HG02973 (cell line): ENCODE results near the gene ATP5F1D.

Experiments
- ATAC-seq: cut with Tn5 transposase; IDR thresholded peaks from one replicate; pipeline ENCODE4 v1.9.1; 2021; ENCODE audit warnings: moderate library complexity; ENCODE audit not compliant: unreplicated experiment

Gene ATP5F1D

GRCh38 chr19:1220477-1220930, 21.0 kb upstream of the ATP5F1D start:
- no peak for ATAC-seq

- ATAC-seq: no peak
Observed at GRCh38 chr19:1220976-1221903, 20.3 kb upstream of the ATP5F1D start.

GRCh38 chr19:1221904-1222255, 19.7 kb upstream of the ATP5F1D start:
- no peak for ATAC-seq

- ATAC-seq: no peak
Observed at GRCh38 chr19:1222394-1222793, 19.2 kb upstream of the ATP5F1D start.

- no peak for ATAC-seq
Observed at GRCh38 chr19:1223018-1223855, 18.3 kb upstream of the ATP5F1D start.

GRCh38 chr19:1224047-1224825, 17.3 kb upstream of the ATP5F1D start:
- no peak for ATAC-seq

- no peak for ATAC-seq
Observed at GRCh38 chr19:1224847-1225246, 16.7 kb upstream of the ATP5F1D start.

- no peak for ATAC-seq
Observed at GRCh38 chr19:1225440-1226226, 15.9 kb upstream of the ATP5F1D start.

- ATAC-seq: no peak
Observed at GRCh38 chr19:1226227-1226518, 15.4 kb upstream of the ATP5F1D start.

- no peak for ATAC-seq
Observed at GRCh38 chr19:1226522-1227303, 14.8 kb upstream of the ATP5F1D start.

GRCh38 chr19:1227304-1228054, 14.1 kb upstream of the ATP5F1D start:
- no peak for ATAC-seq

- ATAC-seq: no peak
Observed at GRCh38 chr19:1228161-1228957, 13.2 kb upstream of the ATP5F1D start.

GRCh38 chr19:1229056-1229923, 12.3 kb upstream of the ATP5F1D start:
- ATAC-seq: no peak

GRCh38 chr19:1229924-1230782, 11.4 kb upstream of the ATP5F1D start:
- no peak for ATAC-seq

- no peak for ATAC-seq
Observed at GRCh38 chr19:1230783-1231489, 10.6 kb upstream of the ATP5F1D start.
